ENCODE measurements around the gene PYM1. TPM values are rescaled to one million over a fixed set of nuclear protein-coding genes. Genes with fewer than 3 reads are reported as not detected.

Gene PYM1
- 34.5 to 41.3 TPM (median 37.6 TPM) in 5 replicates for total RNA-seq (2022; extraction: Qiagen RNA extraction; ENCODE audit: low read depth)

GRCh38 chr12:55927588-55928502 is at the start of gene PYM1:
Gene PYM1, minus strand, starts transcription at chr12:55927894. Its CDS starts 133 bp downstream, at chr12:55927761.

GRCh38 chr12:55973599-55974307 is 46.1 kb upstream of the PYM1 start, which contains the start of gene RAB5B:
Gene RAB5B, plus strand, starts transcription at chr12:55974078. Its CDS starts 12,883 bp downstream, at chr12:55986961.

GRCh38 chr12:55966408-55967281 is 39.0 kb upstream of the PYM1 start, which contains the start of gene CDK2:
Gene CDK2, plus strand, starts transcription at chr12:55966830. Its CDS starts 179 bp downstream, at chr12:55967009.

GRCh38 chr12:55965941-55966407 is 38.3 kb upstream of the PYM1 start, which contains the start of gene PMEL:
Gene PMEL, minus strand, starts transcription at chr12:55966042. Its CDS starts 31 bp downstream, at chr12:55966011.

GRCh38 chr12:55930771-55931316 is 3.1 kb upstream of the PYM1 start, which contains the start of gene DGKA:
Gene DGKA, plus strand, starts transcription at chr12:55931162. Its CDS starts 5,342 bp downstream, at chr12:55936504.

Other genes with a start within 250 kb of the PYM1 start
- 1.1 to 2.1 TPM (median 1.3 TPM) in 5 replicates for gene ITGA7, start 220.0 kb downstream of the PYM1 start, total RNA-seq (2022; extraction: Qiagen RNA extraction; ENCODE audit: low read depth)
- 111 to 153 TPM (median 146 TPM) in 5 replicates for gene BLOC1S1, start 211.8 kb downstream of the PYM1 start, total RNA-seq (2022; extraction: Qiagen RNA extraction; ENCODE audit: low read depth)
- gene RDH5, start 207.5 kb downstream of the PYM1 start, total RNA-seq (2022; extraction: Qiagen RNA extraction; ENCODE audit: low read depth): 1.6 to 2.9 TPM (median 2.5 TPM) in 5 replicates
- 665 to 728 TPM (median 711 TPM) in 5 replicates for gene CD63, start 198.9 kb downstream of the PYM1 start, total RNA-seq (2022; extraction: Qiagen RNA extraction; ENCODE audit: low read depth)
- gene GDF11, start 184.8 kb downstream of the PYM1 start, total RNA-seq (2022; extraction: Qiagen RNA extraction; ENCODE audit: low read depth): 2.3 to 5.8 TPM (median 4.8 TPM) in 5 replicates
- gene SARNP, start 110.2 kb downstream of the PYM1 start, total RNA-seq (2022; extraction: Qiagen RNA extraction; ENCODE audit: low read depth): 90.6 to 139 TPM (median 98.9 TPM) in 5 replicates
- gene ORMDL2, start 109.9 kb downstream of the PYM1 start, total RNA-seq (2022; extraction: Qiagen RNA extraction; ENCODE audit: low read depth): 60.9 to 104 TPM (median 99.8 TPM) in 5 replicates
- 18.4 to 24.4 TPM (median 22.7 TPM) in 5 replicates for gene DNAJC14, start 98.3 kb downstream of the PYM1 start, total RNA-seq (2022; extraction: Qiagen RNA extraction; ENCODE audit: low read depth)
- 0.06 to 0.22 TPM (median 0.15 TPM) in 4 of 5 replicates, not detected in the other for gene MMP19, start 85.0 kb downstream of the PYM1 start, total RNA-seq (2022; extraction: Qiagen RNA extraction; ENCODE audit: low read depth)
- 16.2 to 24.4 TPM (median 16.9 TPM) in 5 replicates for gene DGKA, start 3.3 kb upstream of the PYM1 start, total RNA-seq (2022; extraction: Qiagen RNA extraction; ENCODE audit: low read depth)
- 0.46 to 1.1 TPM (median 0.77 TPM) in 5 replicates for gene PMEL, start 38.1 kb upstream of the PYM1 start, total RNA-seq (2022; extraction: Qiagen RNA extraction; ENCODE audit: low read depth)
- gene CDK2, start 38.9 kb upstream of the PYM1 start, total RNA-seq (2022; extraction: Qiagen RNA extraction; ENCODE audit: low read depth): 48.9 to 59.9 TPM (median 56.5 TPM) in 5 replicates
- gene RAB5B, start 46.2 kb upstream of the PYM1 start, total RNA-seq (2022; extraction: Qiagen RNA extraction; ENCODE audit: low read depth): 30.6 to 39.1 TPM (median 37.3 TPM) in 5 replicates
- gene SUOX, start 69.4 kb upstream of the PYM1 start, total RNA-seq (2022; extraction: Qiagen RNA extraction; ENCODE audit: low read depth): 8.0 to 11.5 TPM (median 10.4 TPM) in 5 replicates
- 2.1 to 3.1 TPM (median 2.6 TPM) in 5 replicates for gene IKZF4, start 93.1 kb upstream of the PYM1 start, total RNA-seq (2022; extraction: Qiagen RNA extraction; ENCODE audit: low read depth)
- gene RPS26, start 114.0 kb upstream of the PYM1 start, total RNA-seq (2022; extraction: Qiagen RNA extraction; ENCODE audit: low read depth): 625 to 834 TPM (median 733 TPM) in 5 replicates
- 1.4 to 2.8 TPM (median 1.6 TPM) in 5 replicates for gene ERBB3, start 152.3 kb upstream of the PYM1 start, total RNA-seq (2022; extraction: Qiagen RNA extraction; ENCODE audit: low read depth)
- gene PA2G4, start 176.7 kb upstream of the PYM1 start, total RNA-seq (2022; extraction: Qiagen RNA extraction; ENCODE audit: low read depth): 303 to 383 TPM (median 320 TPM) in 5 replicates
- 4,992 to 6,106 TPM (median 5,652 TPM) in 5 replicates for gene RPL41, start 188.7 kb upstream of the PYM1 start, total RNA-seq (2022; extraction: Qiagen RNA extraction; ENCODE audit: low read depth)
- gene ZC3H10, start 190.4 kb upstream of the PYM1 start, total RNA-seq (2022; extraction: Qiagen RNA extraction; ENCODE audit: low read depth): 2.2 to 3.8 TPM (median 3.1 TPM) in 5 replicates
- 62.8 to 69.8 TPM (median 63.7 TPM) in 5 replicates for gene ESYT1, start 200.4 kb upstream of the PYM1 start, total RNA-seq (2022; extraction: Qiagen RNA extraction; ENCODE audit: low read depth)
- gene MYL6B, start 224.7 kb upstream of the PYM1 start, total RNA-seq (2022; extraction: Qiagen RNA extraction; ENCODE audit: low read depth): 66.1 to 86.2 TPM (median 83.4 TPM) in 5 replicates
- gene MYL6, start 230.5 kb upstream of the PYM1 start, total RNA-seq (2022; extraction: Qiagen RNA extraction; ENCODE audit: low read depth): 2,112 to 2,769 TPM (median 2,181 TPM) in 5 replicates